ENCODE data around the gene FNDC3B.
A peak's percentile ranks its signal among the peaks of the same experiment; 100 is the strongest.

The FNDC3B gene

GRCh38 chr3:172292422-172292821 is 253.0 kb downstream of the FNDC3B start:
- DNase-seq, result no peak

DNA sequence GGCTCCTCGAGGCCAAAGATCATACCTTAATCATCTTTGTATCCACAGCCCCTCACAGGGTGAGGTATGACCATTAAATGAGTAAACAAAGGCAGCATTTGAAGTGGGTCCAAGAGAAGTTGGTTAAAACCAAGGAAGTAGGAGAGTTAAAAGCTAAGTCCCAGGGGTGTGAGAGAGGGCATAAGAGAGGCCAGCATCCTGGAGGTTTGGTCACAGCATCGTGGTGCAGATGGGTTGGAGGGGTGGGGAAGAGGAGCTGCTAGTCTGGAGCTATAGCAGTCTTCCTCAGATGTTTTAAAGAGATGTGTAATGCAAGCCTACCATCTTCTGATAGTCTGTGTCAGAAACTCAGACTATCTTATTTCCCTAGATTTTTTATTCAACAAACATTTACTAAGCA is 253.7 kb downstream of the FNDC3B start:
- DNase-seq, result no peak

- DNase-seq, result no peak
Observed at GRCh38 chr3:172294223-172294806, 254.9 kb downstream of the FNDC3B start.

DNA sequence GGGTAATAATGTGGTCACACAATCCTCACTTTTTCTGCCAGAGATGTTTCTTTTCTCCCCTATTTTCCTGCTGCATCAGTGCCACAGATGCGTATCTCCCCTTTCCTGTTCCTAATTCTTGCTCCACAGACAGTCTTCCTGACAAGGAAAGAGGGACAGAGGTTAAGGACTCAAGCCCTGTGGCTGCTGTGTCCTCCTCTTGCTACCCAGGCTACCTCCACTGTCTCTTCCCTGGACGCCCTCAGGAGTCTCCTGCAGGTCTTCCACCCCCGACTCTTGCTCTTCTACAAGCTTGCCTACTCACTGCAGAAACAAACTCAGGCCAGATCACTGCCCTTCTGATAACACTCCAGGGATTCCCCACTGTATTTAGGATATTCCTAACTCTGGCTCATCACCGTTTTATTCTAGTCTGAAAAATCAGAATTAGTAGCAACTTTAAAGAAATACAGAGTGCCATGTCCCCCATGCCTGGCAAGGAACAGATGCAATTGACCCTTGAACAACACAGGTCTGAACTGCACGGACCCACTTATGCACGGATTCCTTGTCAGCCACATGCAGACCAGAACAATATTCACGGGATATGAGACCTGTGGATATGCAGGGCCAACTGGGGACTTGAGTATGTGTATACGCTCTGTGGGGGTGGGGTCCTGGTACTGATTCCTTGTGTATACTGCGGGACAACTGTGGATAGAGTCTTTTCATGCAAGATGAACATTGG is 257.0 kb downstream of the FNDC3B start:
- no peak for DNase-seq

DNA sequence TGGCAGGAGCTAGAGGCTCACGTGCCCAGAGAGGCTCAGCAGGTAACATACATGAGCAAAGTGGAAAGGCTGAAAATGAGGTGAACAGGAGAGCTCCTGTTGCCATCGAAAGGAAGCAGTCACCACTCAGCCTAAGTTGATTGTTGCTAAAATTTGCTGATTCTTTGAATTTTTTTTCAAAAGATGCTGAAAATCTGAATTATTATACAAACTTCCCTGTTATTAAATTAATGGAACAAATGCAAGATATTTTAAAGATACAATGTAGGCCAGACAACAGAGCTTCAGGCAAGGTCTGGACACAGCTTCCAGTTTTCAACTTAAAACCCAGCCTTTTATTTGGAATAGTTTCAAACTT is 257.6 kb downstream of the FNDC3B start:
- DNase-seq, result no peak

DNA sequence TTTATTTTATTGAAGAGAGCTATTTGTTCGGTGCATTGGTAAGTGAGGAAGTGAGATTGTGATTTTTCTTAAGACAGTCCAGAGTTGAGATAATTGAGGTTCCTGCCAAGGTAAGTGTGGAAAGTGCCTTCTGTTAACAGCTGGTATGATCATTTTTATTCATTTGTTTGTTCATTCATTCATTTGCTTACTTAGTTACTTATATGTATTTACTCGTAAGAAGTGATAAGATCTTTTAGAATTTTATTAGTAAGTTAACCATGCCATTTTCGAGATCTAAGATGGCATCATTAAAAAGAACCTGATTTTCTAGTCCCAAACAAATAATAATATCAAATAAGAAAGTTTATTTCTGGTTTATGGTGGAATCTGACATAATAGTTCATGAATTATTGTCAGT is 258.9 kb downstream of the FNDC3B start:
- no peak for DNase-seq

DNA sequence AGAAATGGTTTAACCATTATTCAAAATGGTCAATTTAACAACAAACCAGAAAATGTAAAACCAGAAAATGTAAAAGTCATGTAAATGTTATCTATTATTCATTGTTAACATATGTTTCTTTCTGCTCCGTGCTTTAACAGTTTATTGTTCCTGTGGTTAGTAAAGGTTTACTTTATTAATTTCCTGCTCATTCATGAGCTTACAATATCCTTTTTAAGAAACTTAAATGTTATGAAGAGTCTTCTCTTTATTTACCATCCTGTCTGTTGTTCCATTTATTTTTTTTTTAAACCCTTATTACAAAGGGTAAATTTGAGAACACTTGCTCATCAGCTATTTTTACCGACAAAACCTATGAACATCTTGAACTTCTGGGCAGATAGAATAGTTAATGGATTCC is 260.8 kb downstream of the FNDC3B start:
- DNase-seq, result no peak

GRCh38 chr3:172300862-172301261 is 261.5 kb downstream of the FNDC3B start:
- no peak for DNase-seq

- no peak for DNase-seq
Observed at GRCh38 chr3:172302203-172302602, 262.8 kb downstream of the FNDC3B start.

GRCh38 chr3:172303181-172303580 is 263.8 kb downstream of the FNDC3B start:
- DNase-seq, result no peak

DNA sequence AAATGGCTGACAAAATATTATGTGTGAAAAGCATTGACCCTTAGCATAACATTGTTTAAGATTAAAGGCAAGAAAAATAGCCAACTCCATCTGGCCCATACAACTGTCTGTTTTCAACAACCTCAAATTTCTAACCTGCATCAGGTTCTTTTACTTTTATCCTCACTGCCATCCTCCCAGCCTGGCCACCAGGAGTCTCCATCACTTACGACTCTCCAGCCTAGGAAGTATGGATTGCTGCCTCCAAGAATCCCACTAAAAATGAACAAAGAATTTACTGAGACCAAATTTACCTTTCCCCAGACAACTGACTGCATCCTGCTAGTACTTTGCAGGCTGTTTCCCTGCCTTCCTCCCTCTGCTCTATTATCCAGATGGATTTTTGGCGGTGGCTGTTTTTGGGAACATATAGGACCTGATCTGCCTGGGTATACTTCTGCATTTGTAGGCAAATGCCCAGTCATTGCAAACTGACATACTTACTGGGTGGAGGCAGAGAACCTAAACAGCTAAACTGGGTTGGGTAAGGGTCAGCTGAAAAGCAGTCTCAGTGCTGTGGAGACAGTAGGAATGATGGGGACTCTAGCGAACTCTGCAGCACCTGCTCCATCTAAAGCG is 264.7 kb downstream of the FNDC3B start:
- no peak for DNase-seq

DNA sequence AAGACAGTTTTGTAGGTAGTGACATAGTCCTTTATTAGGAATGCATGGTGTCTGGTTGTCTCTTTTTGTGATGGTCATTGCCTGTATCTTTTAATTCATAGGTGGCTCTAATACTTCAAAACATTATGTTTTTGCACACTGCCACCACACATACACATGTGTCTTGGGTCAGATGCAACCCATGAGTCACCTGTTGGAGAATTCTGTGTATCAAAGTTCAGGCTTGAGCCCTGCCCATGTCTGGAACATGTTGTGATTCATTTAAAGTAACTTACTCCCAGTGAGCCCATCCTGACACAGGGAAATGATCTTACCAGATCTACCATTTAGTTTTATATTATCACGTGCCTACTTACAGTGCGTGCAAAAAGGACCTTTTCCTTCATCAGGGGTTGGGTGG is 266.2 kb downstream of the FNDC3B start:
- DNase-seq, result peak; percentile 64

- DNase-seq, result no peak
Observed at GRCh38 chr3:172305974-172306373, 266.6 kb downstream of the FNDC3B start.

DNA sequence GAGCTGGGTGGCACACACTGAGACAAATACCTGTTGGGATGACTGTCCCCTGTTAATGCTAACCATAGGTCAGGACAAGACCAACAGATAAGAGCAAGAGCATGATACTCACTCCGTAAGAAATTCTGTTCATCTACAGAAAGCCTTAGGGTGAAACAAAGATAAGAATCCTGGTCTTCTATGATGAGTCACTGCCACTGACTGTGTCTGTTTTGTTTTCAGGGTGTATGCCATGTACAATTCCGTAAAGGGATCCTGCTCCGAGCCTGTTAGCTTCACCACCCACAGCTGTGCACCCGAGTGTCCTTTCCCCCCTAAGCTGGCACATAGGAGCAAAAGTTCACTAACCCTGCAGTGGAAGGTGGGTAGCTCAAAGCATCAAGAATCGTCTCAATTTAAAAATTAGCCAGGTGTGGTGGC is 267.8 kb downstream of the FNDC3B start:
- DNase-seq, result no peak

DNA sequence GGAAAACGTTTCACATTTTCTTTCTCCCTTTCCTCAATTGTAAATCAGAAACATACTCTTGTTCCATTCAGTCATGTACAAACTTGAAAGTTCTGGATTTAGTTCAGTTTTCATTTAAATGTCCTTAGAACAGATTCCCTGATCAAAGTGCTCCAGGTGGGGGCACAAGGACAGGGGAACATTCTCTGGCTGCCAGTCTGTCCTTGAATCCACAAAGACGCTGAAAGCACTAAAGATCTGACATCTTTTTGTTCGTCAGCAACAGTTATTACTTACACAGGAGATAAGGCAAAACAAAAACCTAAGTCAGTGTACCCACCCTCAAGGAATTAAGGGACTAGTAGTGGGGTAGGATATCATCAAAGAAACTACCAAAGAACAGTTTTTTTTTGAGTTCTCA is 269.7 kb downstream of the FNDC3B start:
- no peak for DNase-seq

GRCh38 chr3:172309741-172310427 is 270.5 kb downstream of the FNDC3B start:
- DNase-seq, result no peak

GRCh38 chr3:172310428-172310760 is 271.0 kb downstream of the FNDC3B start:
- no peak for DNase-seq

DNA sequence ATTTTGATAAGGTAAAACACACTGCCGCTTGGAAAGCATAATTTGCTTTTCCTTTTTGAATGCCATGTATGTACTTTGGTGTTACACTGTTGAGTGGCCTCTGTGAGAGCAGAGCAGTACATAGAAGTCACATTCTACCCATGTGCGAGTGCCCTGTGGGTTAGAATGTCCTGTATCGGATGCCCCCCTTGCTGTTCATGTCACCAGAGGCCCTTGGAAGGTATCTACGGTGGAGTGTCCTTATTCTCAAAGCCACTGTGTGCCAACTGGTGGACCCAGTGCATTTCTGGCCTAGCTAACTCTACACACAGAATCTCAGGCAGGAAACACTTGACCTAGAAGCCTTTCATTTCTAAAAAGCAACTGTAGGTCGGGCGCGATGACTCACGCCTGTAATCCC is 271.8 kb downstream of the FNDC3B start:
- no peak for DNase-seq

DNA sequence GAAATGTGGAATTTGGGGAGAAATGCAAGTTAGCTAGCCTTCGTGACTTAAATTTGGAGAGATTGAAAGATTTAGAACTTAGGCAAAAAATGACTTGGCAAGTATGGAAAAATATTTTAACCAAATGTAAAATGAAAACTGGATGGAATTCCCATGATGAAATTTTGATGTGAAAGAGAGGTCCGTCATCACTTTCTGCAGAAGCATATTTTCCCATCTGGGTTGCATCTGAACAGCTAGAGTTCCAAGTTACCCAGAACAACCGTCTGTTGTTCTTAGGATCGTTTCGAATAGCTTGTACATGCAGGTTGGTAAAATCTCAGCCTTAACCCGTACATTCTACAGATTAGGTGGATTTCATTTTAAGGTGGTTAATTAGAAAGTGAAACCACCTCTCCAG is 272.6 kb downstream of the FNDC3B start:
- peak; percentile 61 for DNase-seq

- no peak for DNase-seq
Observed at GRCh38 chr3:172312711-172313110, 273.3 kb downstream of the FNDC3B start.

- DNase-seq, result peak; percentile 24
Observed at GRCh38 chr3:172313671-172314070, 274.3 kb downstream of the FNDC3B start.

- no peak for DNase-seq
Observed at GRCh38 chr3:172314591-172315160, 275.3 kb downstream of the FNDC3B start.

DNA sequence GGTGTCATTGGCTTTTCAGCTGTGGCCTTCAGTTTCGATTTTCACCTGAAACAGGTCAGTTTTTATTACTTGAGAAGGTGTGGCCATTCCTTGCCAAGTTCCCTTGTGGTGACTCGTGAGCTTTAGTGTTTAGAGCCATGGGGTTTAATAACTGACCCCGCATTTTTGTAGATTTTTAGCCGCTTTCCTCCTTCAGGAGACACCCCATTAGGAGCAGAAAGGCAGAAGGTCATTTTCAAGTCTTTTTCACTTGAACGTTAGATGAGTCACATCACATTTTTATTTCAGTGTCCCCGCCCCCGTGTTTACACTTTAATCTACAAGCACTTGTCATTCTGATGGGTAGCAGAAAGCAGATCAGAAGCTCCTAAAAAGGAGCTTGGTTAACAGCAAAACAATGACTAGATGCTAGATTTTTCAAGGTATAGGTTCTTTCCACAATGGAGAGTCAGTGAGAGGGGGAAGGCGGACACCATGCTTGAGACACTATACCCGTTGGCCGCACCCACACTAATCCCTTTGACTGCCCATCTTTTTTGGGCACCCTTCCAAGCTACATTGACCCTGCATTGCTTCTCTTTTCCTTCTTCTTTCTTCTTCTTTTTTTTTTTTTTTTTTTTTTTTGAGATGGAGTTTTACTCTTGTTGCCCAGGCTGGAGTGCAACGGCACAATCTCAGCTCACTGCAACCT is 276.2 kb downstream of the FNDC3B start:
- DNase-seq, result peak; percentile 46

Data from fibroblast of skin of abdomen (primary cell).